Measurements from ENCODE around the gene COX7A2. TPM values are rescaled to one million over a fixed set of nuclear protein-coding genes. Genes with fewer than 3 reads are reported as not detected.

Gene COX7A2
- total RNA-seq, 3 donors from 2014 or later (not counting 1 experiment from before 2014, with no cell fraction given), result 161 to 215 (median 166) TPM

DNA sequence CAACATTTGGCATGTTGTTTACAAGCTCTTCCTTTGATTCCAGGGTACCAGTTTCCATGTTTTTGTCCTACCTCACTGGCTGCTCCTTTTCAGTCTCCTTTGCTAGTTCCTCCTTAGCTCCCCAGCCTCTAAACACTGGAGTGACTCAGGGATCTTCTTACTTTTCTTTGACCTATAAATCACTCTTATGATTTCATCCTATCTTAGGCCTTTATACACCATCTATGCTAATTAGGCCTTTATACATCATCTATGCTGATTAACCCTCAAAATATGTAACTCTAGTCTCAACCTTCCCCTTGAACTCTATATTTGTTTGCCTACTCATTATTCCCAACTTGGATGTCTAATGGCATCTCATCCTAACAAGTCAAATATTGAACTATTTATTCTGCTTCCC, 31.5 kb upstream of the COX7A2 start:
- Mint-ChIP-seq H3K36me3 (no peaks in the 10 kb centered on the region), H3K4me3 (no peak overlapping the region)

DNA sequence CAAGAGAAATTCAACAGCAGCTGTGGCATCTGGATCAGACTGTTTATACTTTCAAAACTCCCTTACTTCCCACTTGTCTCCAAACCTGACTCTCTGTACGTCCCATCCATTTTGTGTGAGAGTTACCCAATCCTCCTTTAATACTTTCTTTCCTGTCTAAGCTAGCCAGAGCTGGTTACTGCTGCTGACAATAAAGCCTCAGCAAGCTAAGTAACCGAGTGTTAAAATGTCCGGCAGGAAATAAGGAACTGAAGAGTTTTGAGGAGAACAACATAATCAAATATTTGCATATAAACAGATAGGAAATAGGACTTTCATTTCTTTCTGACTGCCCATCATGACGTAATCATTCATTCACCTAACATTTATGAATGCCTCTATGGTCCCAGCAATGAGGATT, 29.4 kb upstream of the COX7A2 start:
- H3K4me3 Mint-ChIP-seq, result no peak overlapping the region
- Histone ChIP-seq H3K36me3 (ENCODE audit: control insufficient read depth, insufficient read depth, low read length) (peaks cover 5% of the 10 kb centered on the region), H3K27me3 (ENCODE audit: control insufficient read depth, insufficient read depth, low read length) (no peaks in the 10 kb centered on the region), H3K4me1 (ENCODE audit: control insufficient read depth, insufficient read depth, low read length) (no peaks in the 10 kb centered on the region), H3K9me3 (ENCODE audit: control insufficient read depth, insufficient read depth, low read length) (no peaks in the 10 kb centered on the region), H3K4me3 (ENCODE audit: low read length) (no peak overlapping the region), H3K27ac (ENCODE audit: low read length) (no peak overlapping the region)
- H3K9me3 Mint-ChIP-seq, result no peaks in the 10 kb centered on the region
- no peak for ATAC-seq
- intact Hi-C loops (cut with micrococcal nuclease), result no loop called here
- H3K4me1 Mint-ChIP-seq, result peaks cover 71 to 72% of the 10 kb centered on the region in 2 donors
- TF ChIP-seq, protein P1, sequence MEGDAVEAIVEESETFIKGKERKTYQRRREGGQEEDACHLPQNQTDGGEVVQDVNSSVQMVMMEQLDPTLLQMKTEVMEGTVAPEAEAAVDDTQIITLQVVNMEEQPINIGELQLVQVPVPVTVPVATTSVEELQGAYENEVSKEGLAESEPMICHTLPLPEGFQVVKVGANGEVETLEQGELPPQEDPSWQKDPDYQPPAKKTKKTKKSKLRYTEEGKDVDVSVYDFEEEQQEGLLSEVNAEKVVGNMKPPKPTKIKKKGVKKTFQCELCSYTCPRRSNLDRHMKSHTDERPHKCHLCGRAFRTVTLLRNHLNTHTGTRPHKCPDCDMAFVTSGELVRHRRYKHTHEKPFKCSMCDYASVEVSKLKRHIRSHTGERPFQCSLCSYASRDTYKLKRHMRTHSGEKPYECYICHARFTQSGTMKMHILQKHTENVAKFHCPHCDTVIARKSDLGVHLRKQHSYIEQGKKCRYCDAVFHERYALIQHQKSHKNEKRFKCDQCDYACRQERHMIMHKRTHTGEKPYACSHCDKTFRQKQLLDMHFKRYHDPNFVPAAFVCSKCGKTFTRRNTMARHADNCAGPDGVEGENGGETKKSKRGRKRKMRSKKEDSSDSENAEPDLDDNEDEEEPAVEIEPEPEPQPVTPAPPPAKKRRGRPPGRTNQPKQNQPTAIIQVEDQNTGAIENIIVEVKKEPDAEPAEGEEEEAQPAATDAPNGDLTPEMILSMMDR (IDR thresholded peaks at IDR 0.05), result peak; percentile 5
- no peak for DNase-seq
- no peaks in the 10 kb centered on the region for H3K36me3 Mint-ChIP-seq
- H3K27ac Mint-ChIP-seq, result no peak overlapping the region
- WGBS (ENCODE audit: insufficient coverage), result 76% methylated on average over 2 of the region's 4 CpGs
- no peaks in the 10 kb centered on the region for H3K27me3 Mint-ChIP-seq (ENCODE audit: low read depth in 2 of 2)

More for the DNA sequence above, 31.5 kb upstream of the COX7A2 start:
- Mint-ChIP-seq H3K27me3 (ENCODE audit: low read depth in 2 of 2) (no peaks in the 10 kb centered on the region), H3K4me1 (peaks cover 71 to 72% of the 10 kb centered on the region in 2 donors), H3K9me3 (no peaks in the 10 kb centered on the region), H3K27ac (no peak overlapping the region)
- Histone ChIP-seq H3K4me1 (ENCODE audit: control insufficient read depth, insufficient read depth, low read length) (no peaks in the 10 kb centered on the region), H3K9me3 (ENCODE audit: control insufficient read depth, insufficient read depth, low read length) (no peaks in the 10 kb centered on the region), H3K36me3 (ENCODE audit: control insufficient read depth, insufficient read depth, low read length) (peaks cover 5% of the 10 kb centered on the region), H3K27me3 (ENCODE audit: control insufficient read depth, insufficient read depth, low read length) (no peaks in the 10 kb centered on the region), H3K27ac (ENCODE audit: low read length) (no peak overlapping the region), H3K4me3 (ENCODE audit: low read length) (no peak overlapping the region)
- intact Hi-C loops (cut with micrococcal nuclease), result no loop called here
- TF ChIP-seq, protein P1 (IDR thresholded peaks at IDR 0.05), result no peak
- ATAC-seq, result no peak
- no peak for DNase-seq

DNA sequence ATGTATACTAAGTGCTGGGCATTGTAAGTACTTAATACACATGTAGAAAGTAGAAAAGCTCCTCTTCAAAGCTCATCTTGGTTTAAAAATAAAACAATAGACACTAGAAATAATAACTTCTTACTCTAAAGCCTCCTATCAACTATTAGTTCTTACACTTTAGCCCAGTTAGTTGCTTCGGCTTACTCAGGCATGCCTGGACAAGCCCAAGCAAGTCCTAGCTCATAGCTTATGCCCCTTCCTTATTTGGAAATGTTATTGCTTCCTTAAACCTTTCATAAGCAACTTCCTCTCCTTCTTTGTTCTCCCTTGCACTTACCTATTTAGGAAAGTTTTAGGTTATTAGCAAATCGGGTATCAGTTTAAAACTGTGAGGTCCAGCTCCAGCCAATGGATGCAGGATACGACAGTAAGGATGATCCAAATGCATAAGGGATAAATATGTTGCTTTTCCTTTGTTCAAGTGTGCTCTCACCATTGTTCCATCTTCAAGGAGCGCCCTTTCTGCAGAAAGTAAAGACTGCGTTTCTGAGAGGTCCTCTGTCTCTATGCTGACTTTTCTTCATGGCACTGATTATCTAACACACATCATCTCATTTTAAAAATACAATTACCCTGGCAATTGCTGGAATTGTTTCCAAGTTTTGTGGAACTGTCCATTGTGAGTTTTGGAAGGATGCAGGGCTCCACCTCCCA, 28.7 kb upstream of the COX7A2 start:
- ATAC-seq (no peak), DNase-seq (no peak)
- Mint-ChIP-seq H3K4me3 (no peak overlapping the region), H3K36me3 (no peaks in the 10 kb centered on the region), H3K27me3 (ENCODE audit: low read depth in 2 of 2) (no peaks in the 10 kb centered on the region), H3K4me1 (peaks cover 71% of the 10 kb centered on the region in 2 donors), H3K27ac (peak overlapping the region in 1 of 2 donors; percentile 23), H3K9me3 (no peaks in the 10 kb centered on the region)
- 97% methylated on average over 5 of the region's 5 CpGs for WGBS (ENCODE audit: insufficient coverage)
- H3K36me3 ChIP-seq (ENCODE audit: control insufficient read depth, insufficient read depth, low read length), result peaks cover 5% of the 10 kb centered on the region
- TF ChIP-seq, protein P1 (IDR thresholded peaks at IDR 0.05), result no peak
- intact Hi-C loops (cut with micrococcal nuclease), result no loop called here
- H3K27me3 ChIP-seq (ENCODE audit: control insufficient read depth, insufficient read depth, low read length), result no peaks in the 10 kb centered on the region
- no peaks in the 10 kb centered on the region for H3K9me3 ChIP-seq (ENCODE audit: control insufficient read depth, insufficient read depth, low read length)
- H3K4me1 ChIP-seq (ENCODE audit: control insufficient read depth, insufficient read depth, low read length), result no peaks in the 10 kb centered on the region
- no peak overlapping the region for H3K4me3 ChIP-seq (ENCODE audit: low read length)
- no peak overlapping the region for H3K27ac ChIP-seq (ENCODE audit: low read length)

DNA sequence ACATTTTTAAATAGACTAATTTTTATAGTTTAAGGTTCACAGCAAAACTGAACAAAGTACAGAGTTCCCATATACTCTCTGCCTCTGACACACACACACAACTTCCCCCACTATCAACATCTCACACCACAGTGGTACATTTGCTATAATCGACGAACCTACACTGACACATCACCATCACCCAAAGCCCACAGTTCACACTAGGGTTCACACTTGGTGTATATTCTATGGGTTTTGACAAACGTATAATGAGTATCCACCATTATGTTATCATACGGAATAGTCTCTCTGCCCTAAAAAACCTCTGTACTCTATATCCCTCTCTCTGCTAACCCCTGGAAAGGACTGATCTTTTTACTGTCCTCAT, 25.4 kb upstream of the COX7A2 start:
- TF ChIP-seq, protein P1 (IDR thresholded peaks at IDR 0.05), result no peak
- H3K4me3 Mint-ChIP-seq, result peak overlapping the region; percentile 11
- Histone ChIP-seq H3K4me1 (ENCODE audit: control insufficient read depth, insufficient read depth, low read length) (no peaks in the 10 kb centered on the region), H3K9me3 (ENCODE audit: control insufficient read depth, insufficient read depth, low read length) (no peaks in the 10 kb centered on the region), H3K27me3 (ENCODE audit: control insufficient read depth, insufficient read depth, low read length) (no peaks in the 10 kb centered on the region), H3K27ac (ENCODE audit: low read length) (no peak overlapping the region), H3K4me3 (ENCODE audit: low read length) (no peak overlapping the region), H3K36me3 (ENCODE audit: control insufficient read depth, insufficient read depth, low read length) (peaks cover 13% of the 10 kb centered on the region)
- H3K36me3 Mint-ChIP-seq, result no peaks in the 10 kb centered on the region
- no peaks in the 10 kb centered on the region for H3K9me3 Mint-ChIP-seq
- ATAC-seq (peak; percentile 74 to 83 (median 80)), DNase-seq (no peak)
- intact Hi-C loops (cut with micrococcal nuclease), result loop anchor here (2.0 kb wide), 1 partner anchor 16 kb away; the partner anchor contains the start of gene TMEM30A
- no peaks in the 10 kb centered on the region for H3K27me3 Mint-ChIP-seq (ENCODE audit: low read depth in 2 of 2)
- 68% methylated on average over 4 of the region's 4 CpGs for WGBS (ENCODE audit: insufficient coverage)
- H3K4me1 Mint-ChIP-seq, result peaks cover 43 to 51% of the 10 kb centered on the region in 2 donors
- peak overlapping the region; percentile 45 to 69 for H3K27ac Mint-ChIP-seq

All from natural killer cell (primary cell).